22Rv1 (cell line): ENCODE data around the gene ZNF33A.
"Not testable (repeated sequence)": the region's sequence is repeated elsewhere in the genome, so short reads cannot be mapped to it uniquely, and the experiment has no call there.

Experiments
- H3K27ac ChIP-seq: fragments of 450-650 bp; 2 replicates; pipeline ENCODE4 v1.5.1; 2017
- CTCF ChIP-seq: fragments of 450-650 bp; IDR thresholded peaks from 2 replicates; pipeline ENCODE4 v1.5.1; 2017; ENCODE audit warnings: mild to moderate bottlenecking
- ZFX ChIP-seq: fragments of 450-650 bp; IDR thresholded peaks from 2 replicates; pipeline ENCODE4 v1.6.1; 2017; ENCODE audit warnings: antibody characterized with exemption, borderline replicate concordance

Gene ZNF33A

DNA sequence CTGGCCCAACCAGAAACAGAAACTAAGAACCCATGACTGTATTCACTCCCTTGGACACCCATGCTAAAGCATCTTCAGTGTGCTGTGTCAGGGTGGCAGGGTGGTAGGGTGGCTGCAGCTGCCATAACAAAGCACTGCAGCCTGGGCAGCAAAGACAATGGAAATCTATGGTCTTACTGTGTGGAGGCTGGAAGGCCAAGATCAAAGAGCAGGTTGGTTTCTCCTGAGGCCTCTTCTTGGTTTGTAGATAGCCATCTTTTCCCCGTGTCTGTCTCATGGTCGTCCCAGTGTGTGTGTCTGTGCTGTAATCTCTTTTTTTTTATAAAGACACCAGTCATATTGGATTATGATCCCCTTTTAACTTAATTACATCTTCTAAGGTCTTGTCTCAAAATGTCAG, 18.8 kb upstream of the ZNF33A start:
- no peak overlapping the region for H3K27ac ChIP-seq
- no peak for TF ChIP-seq CTCF
- TF ChIP-seq ZFX = no peak

- no peak overlapping the region for H3K27ac ChIP-seq
- no peak for TF ChIP-seq CTCF
- TF ChIP-seq ZFX = no peak
Observed at GRCh38 chr10:37992083-37992482, 18.4 kb upstream of the ZNF33A start.

DNA sequence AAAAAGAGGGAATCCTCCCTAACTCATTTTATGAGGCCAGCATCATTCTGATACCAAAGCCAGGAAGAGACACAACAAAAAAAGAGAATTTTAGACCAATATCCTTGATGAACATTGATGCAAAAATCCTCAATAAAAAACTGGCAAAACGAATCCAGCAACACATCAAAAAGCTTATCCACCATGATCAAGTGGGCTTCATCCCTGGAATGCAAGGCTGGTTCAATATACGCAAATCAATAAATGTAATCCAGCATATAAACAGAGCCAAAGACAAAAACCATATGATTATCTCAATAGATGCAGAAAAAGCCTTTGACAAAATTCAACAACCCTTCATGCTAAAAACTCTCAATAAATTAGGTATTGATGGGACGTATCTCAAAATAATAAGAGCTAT, 11.6 kb upstream of the ZNF33A start:
- H3K27ac ChIP-seq = not testable (repeated sequence)

- not testable (repeated sequence) for H3K27ac ChIP-seq
Observed at GRCh38 chr10:38000474-38000873, 10.0 kb upstream of the ZNF33A start.

DNA sequence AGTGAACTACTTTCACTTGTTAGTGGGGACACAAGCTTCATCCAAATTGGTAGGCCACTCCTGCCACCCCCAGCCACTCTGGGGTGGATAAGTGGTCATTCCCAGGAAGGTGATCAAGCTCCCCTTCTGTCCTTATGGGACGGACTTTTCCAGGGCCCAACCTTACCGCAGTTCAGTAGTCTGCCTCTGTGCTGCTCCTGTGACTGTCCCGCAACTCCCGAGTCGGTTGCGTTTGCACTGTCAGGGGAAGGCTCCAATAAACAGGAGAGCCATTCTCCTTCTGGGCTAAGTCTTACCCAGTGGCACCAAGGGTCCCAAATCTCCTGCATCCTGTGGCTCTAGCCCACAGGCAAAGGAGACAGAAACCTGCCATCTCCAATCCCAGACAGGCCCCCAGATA, 7.4 kb upstream of the ZNF33A start:
- no peak overlapping the region for H3K27ac ChIP-seq
- TF ChIP-seq ZFX (no peak), CTCF (no peak)

GRCh38 chr10:38003588-38003987, 6.9 kb upstream of the ZNF33A start:
- no peak overlapping the region for H3K27ac ChIP-seq
- no peak for TF ChIP-seq ZFX
- no peak for TF ChIP-seq CTCF

- TF ChIP-seq ZFX (no peak), CTCF (no peak)
- H3K27ac ChIP-seq = no peak overlapping the region
Observed at GRCh38 chr10:38007551-38007950, 2.9 kb upstream of the ZNF33A start.

DNA sequence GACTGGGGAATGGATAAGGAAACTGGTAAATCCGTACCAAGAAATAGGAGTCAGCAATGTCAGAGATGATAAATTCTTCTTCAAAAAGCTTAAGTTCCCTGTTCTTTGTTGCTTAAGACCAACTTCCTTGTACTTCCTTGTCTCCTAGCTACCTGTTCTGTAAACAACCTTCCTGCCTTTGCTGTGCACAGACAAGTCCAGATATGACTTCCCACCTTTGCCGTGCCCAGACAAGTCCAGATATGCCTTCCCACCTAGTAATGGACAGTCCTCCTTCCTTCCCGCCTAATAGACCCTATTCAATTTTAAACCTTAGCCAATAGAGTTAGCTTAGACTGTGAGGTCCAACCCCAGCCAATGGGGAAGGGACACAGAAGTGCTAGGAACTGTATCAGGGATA, 2.5 kb upstream of the ZNF33A start:
- no peak overlapping the region for H3K27ac ChIP-seq
- TF ChIP-seq CTCF (no peak), ZFX (no peak)

DNA sequence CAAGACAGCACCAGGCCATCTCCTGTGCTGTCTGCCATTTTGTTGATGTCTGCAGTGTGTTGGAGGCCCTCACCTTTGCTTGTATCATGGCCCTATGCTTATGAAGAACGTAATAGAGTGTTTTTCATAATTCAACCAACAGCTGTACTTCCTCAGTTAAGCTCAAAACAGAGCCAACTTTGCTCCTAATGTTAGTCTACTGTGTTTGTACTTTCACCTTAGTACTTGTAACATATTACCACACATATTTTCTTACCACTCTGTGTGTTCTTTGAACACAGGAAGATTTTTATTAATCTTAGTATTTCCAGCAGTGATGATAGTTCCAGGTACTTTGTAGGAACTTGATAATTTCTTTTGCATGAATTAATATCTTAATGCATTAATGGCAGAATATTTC, 5.9 kb downstream of the ZNF33A start:
- TF ChIP-seq CTCF = no peak
- H3K27ac ChIP-seq = no peak overlapping the region

DNA sequence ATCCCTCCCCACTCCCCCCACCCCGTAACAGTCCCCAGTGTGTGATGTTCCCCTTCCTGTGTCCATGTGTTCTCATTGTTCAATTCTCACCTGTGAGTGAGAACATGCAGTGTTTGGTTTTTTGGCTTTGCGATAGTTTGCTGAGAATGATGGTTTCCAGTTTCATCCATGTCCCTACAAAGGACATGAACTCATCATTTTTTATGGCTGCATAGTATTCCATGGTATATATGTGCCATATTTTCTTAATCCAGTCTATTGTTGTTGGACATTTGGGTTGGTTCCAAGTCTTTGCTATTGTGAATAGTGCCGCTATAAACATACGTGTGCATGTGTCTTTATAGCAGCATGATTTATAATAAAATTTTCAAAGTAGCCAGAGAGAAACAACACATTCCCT, 8.6 kb downstream of the ZNF33A start:
- H3K27ac ChIP-seq = not testable (repeated sequence)
